Measurements from ENCODE around the gene OR6B1.
"Not testable (repeated sequence)": the region's sequence is repeated elsewhere in the genome, so short reads cannot be mapped to it uniquely, and the experiment has no call there.

The OR6B1 gene

DNA sequence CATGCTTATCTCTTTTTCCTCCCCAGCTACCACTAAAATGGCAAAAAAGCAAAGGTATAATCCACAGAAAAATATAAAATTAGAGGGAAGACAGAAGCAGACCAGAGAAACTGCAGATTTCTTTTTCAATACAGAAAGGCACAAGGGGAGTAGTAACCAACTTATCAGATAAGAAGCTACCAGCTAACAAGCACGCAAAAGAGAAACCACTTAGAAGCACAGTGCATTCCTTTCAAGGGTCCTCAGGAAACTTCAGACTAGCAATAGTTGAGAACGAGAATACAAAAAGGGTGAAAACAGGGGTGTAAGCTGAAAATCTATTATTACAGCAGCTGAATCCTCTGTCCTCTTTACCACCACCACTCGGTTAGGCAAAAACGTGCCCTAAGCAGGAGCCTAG, 38.8 kb downstream of the OR6B1 start:
- DNase-seq (ENCODE audit: low read depth in 2 of 2) = no peak

GRCh38 chr7:144048648-144049047, 48.5 kb downstream of the OR6B1 start, which contains the start of gene OR2A5:
Gene OR2A5, plus strand, starts transcription at chr7:144048948. Its CDS starts 1,454 bp downstream, at chr7:144050402.
- DNase-seq (ENCODE audit: low read depth in 2 of 2) = no peak

DNA sequence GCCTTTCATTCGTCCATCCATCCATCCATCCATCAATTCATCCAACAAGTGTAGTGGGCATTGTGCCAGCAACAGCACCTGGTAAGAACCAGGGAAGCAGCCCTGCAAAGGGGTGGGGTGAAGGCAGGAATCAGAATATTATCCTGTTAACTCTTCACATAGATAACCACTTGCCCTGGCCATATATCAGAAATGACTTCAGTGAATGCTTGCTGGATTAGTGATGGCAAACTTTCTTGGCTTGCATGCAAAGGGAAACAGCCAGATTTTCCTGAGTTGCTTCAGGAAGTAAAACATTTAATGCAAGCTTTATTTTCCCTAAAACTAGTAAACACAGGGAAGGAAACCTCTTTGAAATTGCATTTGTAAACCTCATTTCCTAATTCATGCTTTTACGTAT, 49.4 kb downstream of the OR6B1 start:
- DNase-seq (ENCODE audit: low read depth in 2 of 2) = no peak

DNA sequence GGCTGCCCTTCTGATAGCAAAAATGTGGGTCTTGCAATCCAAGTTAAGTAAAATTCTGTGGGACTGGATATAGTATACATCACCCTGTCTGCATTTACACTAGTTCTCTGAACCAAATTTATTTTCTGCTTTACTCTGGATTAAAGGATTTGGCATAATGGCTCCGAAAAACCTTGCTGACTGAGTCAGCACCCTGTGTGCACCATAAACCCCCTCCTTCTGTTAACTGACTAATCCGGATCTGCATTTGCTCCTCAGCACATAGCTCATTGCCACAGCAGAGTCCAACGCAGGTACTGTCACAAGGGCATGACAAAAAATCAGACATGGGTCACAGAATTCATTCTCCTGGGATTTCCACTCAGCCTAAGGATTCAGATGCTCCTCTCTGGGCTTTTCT, 50.0 kb downstream of the OR6B1 start:
- DNase-seq (ENCODE audit: low read depth in 2 of 2) = no peak

DNA sequence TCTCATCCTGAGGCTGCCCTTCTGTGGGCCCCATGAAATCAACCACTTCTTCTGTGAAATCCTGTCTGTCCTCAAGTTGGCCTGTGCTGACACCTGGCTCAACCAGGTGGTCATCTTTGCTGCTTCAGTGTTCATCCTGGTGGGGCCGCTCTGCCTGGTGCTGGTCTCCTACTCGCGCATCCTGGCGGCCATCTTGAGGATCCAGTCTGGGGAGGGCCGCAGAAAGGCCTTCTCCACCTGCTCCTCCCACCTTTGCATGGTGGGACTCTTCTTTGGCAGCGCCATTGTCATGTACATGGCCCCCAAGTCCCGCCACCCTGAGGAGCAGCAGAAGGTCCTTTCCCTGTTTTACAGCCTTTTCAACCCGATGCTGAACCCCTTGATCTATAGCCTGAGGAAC, 50.8 kb downstream of the OR6B1 start:
- DNase-seq (ENCODE audit: low read depth in 2 of 2) = not testable (repeated sequence)

- DNase-seq (ENCODE audit: low read depth in 2 of 2) = no peak
These were observed 57.8 kb downstream of the OR6B1 start for GRCh38 chr7:144057954-144058353.

Data from fibroblast of skin of left biceps (primary cell).